Osteoblast (primary cell): ENCODE measurements around the gene PLPP4. TPM values are rescaled to one million over a fixed set of nuclear protein-coding genes. Genes with fewer than 3 reads are reported as not detected.

Experiments used
- DNase-seq: peaks from one replicate; pipeline ENCODE4 v3.0.0; 2011; ENCODE audit warnings: low spot score, mixed read lengths; ENCODE audit not compliant: insufficient read length; ENCODE audit errors: missing footprints
- H2AFZ ChIP-seq: 2 replicates; pipeline ENCODE4 v1.6.0; 2011; ENCODE audit warnings: mild to moderate bottlenecking, low read length
- H3K27ac ChIP-seq: 2 replicates; pipeline ENCODE4 v1.5.1; 2011; ENCODE audit warnings: mild to moderate bottlenecking, low read depth, low read length, moderate library complexity
- H3K27me3 ChIP-seq: 2 replicates; pipeline ENCODE4 v1.6.0; 2012; ENCODE audit warnings: mild to moderate bottlenecking, control low read depth, inconsistent platforms, low read length, moderate library complexity; ENCODE audit not compliant: insufficient read depth
- H3K36me3 ChIP-seq: 2 replicates; pipeline ENCODE4 v1.5.1; 2011; ENCODE audit warnings: mild to moderate bottlenecking, low read length, control low read depth, moderate library complexity; ENCODE audit not compliant: insufficient read depth
- H3K4me1 ChIP-seq: 2 replicates; pipeline ENCODE4 v1.5.1; 2011; ENCODE audit warnings: mild to moderate bottlenecking, low read length, control low read depth, moderate library complexity; ENCODE audit not compliant: insufficient read depth
- H3K4me2 ChIP-seq: 2 replicates; pipeline ENCODE4 v1.6.0; 2011; ENCODE audit warnings: mild to moderate bottlenecking, low read length; ENCODE audit not compliant: insufficient read depth
- H3K4me3 ChIP-seq: fragments of 200-600 bp; sonication (generic); 3 replicates; pipeline ENCODE4 v1.5.1; 2012; ENCODE audit warnings: mild to moderate bottlenecking, low read length, inconsistent platforms; ENCODE audit not compliant: insufficient read depth
- H3K79me2 ChIP-seq: 2 replicates; pipeline ENCODE4 v1.6.0; 2012; ENCODE audit warnings: mild to moderate bottlenecking, low read length, control low read depth, inconsistent platforms; ENCODE audit not compliant: insufficient read depth
- H3K9me3 ChIP-seq: 2 replicates; pipeline ENCODE4 v1.5.1; 2011; ENCODE audit warnings: low read depth, low read length, control low read depth
- H4K20me1 ChIP-seq: 2 replicates; pipeline ENCODE4 v1.6.0; 2012; ENCODE audit warnings: mild to moderate bottlenecking, low read length, control low read depth; ENCODE audit not compliant: insufficient read depth
- CTCF ChIP-seq: IDR thresholded peaks from 2 replicates; pipeline ENCODE4 v1.5.1; 2011; ENCODE audit warnings: mild to moderate bottlenecking, low read depth, low read length, moderate library complexity; ENCODE audit errors: extremely low read depth
- total RNA-seq: library from RNA; depleted of rRNA; stranded (reverse); fragments of >200 nt; gene quantifications from 2 replicates; pipeline ENCODE4 v1.2.3, GENCODE V29; 2012

Gene PLPP4
- total RNA-seq, 1 donor = 8.0 TPM

- H3K4me2 ChIP-seq = no peak overlapping the region
Measured at GRCh38 chr10:120540486-120540885, 83.5 kb downstream of the PLPP4 start.

GRCh38 chr10:120541984-120542383 is 85.0 kb downstream of the PLPP4 start:
- no peaks in the 10 kb centered on the region for H3K79me2 ChIP-seq
- H3K4me1 ChIP-seq = no peaks in the 10 kb centered on the region
- H2AFZ ChIP-seq = no peak overlapping the region
- H3K27ac ChIP-seq = no peak overlapping the region
- no peaks in the 10 kb centered on the region for H3K27me3 ChIP-seq
- DNase-seq = no peak
- TF ChIP-seq CTCF = no peak
- H3K9me3 ChIP-seq = no peaks in the 10 kb centered on the region
- H3K4me2 ChIP-seq = no peak overlapping the region
- H3K4me3 ChIP-seq = no peak overlapping the region
- H3K36me3 ChIP-seq = no peaks in the 10 kb centered on the region
- no peaks in the 10 kb centered on the region for H4K20me1 ChIP-seq

More at GRCh38 chr10:120540486-120540885, 83.5 kb downstream of the PLPP4 start:
- H3K4me1 ChIP-seq = no peaks in the 10 kb centered on the region
- H3K79me2 ChIP-seq = no peaks in the 10 kb centered on the region
- H3K27me3 ChIP-seq = no peaks in the 10 kb centered on the region
- no peak overlapping the region for H3K4me3 ChIP-seq
- no peaks in the 10 kb centered on the region for H4K20me1 ChIP-seq
- H3K27ac ChIP-seq = no peak overlapping the region
- H3K36me3 ChIP-seq = no peaks in the 10 kb centered on the region
- TF ChIP-seq CTCF = no peak
- H3K9me3 ChIP-seq = no peaks in the 10 kb centered on the region
- DNase-seq = no peak
- H2AFZ ChIP-seq = no peak overlapping the region

GRCh38 chr10:120542591-120542990 is 85.6 kb downstream of the PLPP4 start:
- Histone ChIP-seq H3K9me3 (no peaks in the 10 kb centered on the region), H3K27me3 (no peaks in the 10 kb centered on the region), H3K36me3 (no peaks in the 10 kb centered on the region), H3K4me2 (no peak overlapping the region), H3K79me2 (no peaks in the 10 kb centered on the region), H3K4me3 (no peak overlapping the region), H3K27ac (no peak overlapping the region), H4K20me1 (no peaks in the 10 kb centered on the region), H3K4me1 (no peaks in the 10 kb centered on the region), H2AFZ (no peak overlapping the region)
- DNase-seq = no peak
- TF ChIP-seq CTCF = no peak

GRCh38 chr10:120543291-120543690 is 86.3 kb downstream of the PLPP4 start:
- no peaks in the 10 kb centered on the region for H3K36me3 ChIP-seq
- TF ChIP-seq CTCF = no peak
- H3K4me3 ChIP-seq = no peak overlapping the region
- H3K27me3 ChIP-seq = no peaks in the 10 kb centered on the region
- no peaks in the 10 kb centered on the region for H3K4me1 ChIP-seq
- H3K9me3 ChIP-seq = no peaks in the 10 kb centered on the region
- H3K4me2 ChIP-seq = no peak overlapping the region
- H2AFZ ChIP-seq = no peak overlapping the region
- DNase-seq = no peak
- H3K79me2 ChIP-seq = no peaks in the 10 kb centered on the region
- no peaks in the 10 kb centered on the region for H4K20me1 ChIP-seq
- H3K27ac ChIP-seq = no peak overlapping the region
